Measurements from ENCODE around the gene FEM1A. TPM values are rescaled to one million over a fixed set of nuclear protein-coding genes. Genes with fewer than 3 reads are reported as not detected.

FEM1A gene
- total RNA-seq, 1 experiment from 2014 or later, result 15.4 TPM

GRCh38 chr19:4815426-4816201, 24.1 kb downstream of the FEM1A start:
- Mint-ChIP-seq H3K4me1 (ENCODE audit: insufficient read depth, unreplicated experiment) (peaks cover 31% of the 10 kb centered on the region), H3K9me3 (ENCODE audit: unreplicated experiment) (no peaks in the 10 kb centered on the region), H3K27me3 (ENCODE audit: insufficient read depth, unreplicated experiment) (no peaks in the 10 kb centered on the region), H3K36me3 (ENCODE audit: insufficient read depth, unreplicated experiment) (peaks cover 47% of the 10 kb centered on the region), H3K27ac (ENCODE audit: low read depth, unreplicated experiment) (no peak overlapping the region), H3K4me3 (ENCODE audit: unreplicated experiment) (peak overlapping the region; percentile 29)
- intact Hi-C loops (cut with micrococcal nuclease), result no loop called here
- POLR2A ChIA-PET, result interaction anchor here (1.5 kb wide), 1 partner anchor 15 kb away, joined by 6 read pairs; no protein-coding TSS in a partner anchor
- no peak for TF ChIP-seq CTCF (IDR thresholded peaks at IDR 0.05; ENCODE audit: unreplicated experiment)
- DNase-seq (ENCODE audit: unreplicated experiment), result peak; percentile 95
- CTCF ChIA-PET, result no interaction called here
- no TSS peak for BruUV-seq (replicated peaks)

GRCh38 chr19:4816202-4816949, 24.8 kb downstream of the FEM1A start:
- Mint-ChIP-seq H3K27me3 (ENCODE audit: insufficient read depth, unreplicated experiment) (no peaks in the 10 kb centered on the region), H3K4me3 (ENCODE audit: unreplicated experiment) (no peak overlapping the region), H3K9me3 (ENCODE audit: unreplicated experiment) (no peaks in the 10 kb centered on the region), H3K4me1 (ENCODE audit: insufficient read depth, unreplicated experiment) (peaks cover 27% of the 10 kb centered on the region), H3K36me3 (ENCODE audit: insufficient read depth, unreplicated experiment) (peaks cover 55% of the 10 kb centered on the region), H3K27ac (ENCODE audit: low read depth, unreplicated experiment) (no peak overlapping the region)
- intact Hi-C loops (cut with micrococcal nuclease), result no loop called here
- TF ChIP-seq CTCF (IDR thresholded peaks at IDR 0.05; ENCODE audit: unreplicated experiment), result no peak
- POLR2A ChIA-PET, result interaction anchor here (1.1 to 1.5 kb wide), 3 partner anchors 9 to 95 kb away, joined by 3 to 6 read pairs (median 5); no protein-coding TSS in a partner anchor
- CTCF ChIA-PET, result interaction anchor here (0.5 kb wide), 1 partner anchor 34 kb away, joined by 4 read pairs; no protein-coding TSS in a partner anchor
- BruUV-seq (replicated peaks), result TSS peak; percentile 39
- no peak for DNase-seq (ENCODE audit: unreplicated experiment)

GRCh38 chr19:4816950-4817278, 25.4 kb downstream of the FEM1A start:
- CTCF ChIA-PET, result interaction anchor here (0.5 to 1.4 kb wide), 2 partner anchors 8 to 34 kb away, joined by 4 read pairs; no protein-coding TSS in a partner anchor
- no peaks in the 10 kb centered on the region for H3K27me3 Mint-ChIP-seq (ENCODE audit: insufficient read depth, unreplicated experiment)
- POLR2A ChIA-PET, result interaction anchor here (1.1 to 1.5 kb wide), 3 partner anchors 9 to 94 kb away, joined by 3 to 6 read pairs (median 5); no protein-coding TSS in a partner anchor

More at GRCh38 chr19:4816950-4817278, 25.4 kb downstream of the FEM1A start:
- Mint-ChIP-seq H3K4me3 (ENCODE audit: unreplicated experiment) (no peak overlapping the region), H3K36me3 (ENCODE audit: insufficient read depth, unreplicated experiment) (peaks cover 60% of the 10 kb centered on the region), H3K4me1 (ENCODE audit: insufficient read depth, unreplicated experiment) (peaks cover 22% of the 10 kb centered on the region), H3K27ac (ENCODE audit: low read depth, unreplicated experiment) (no peak overlapping the region), H3K9me3 (ENCODE audit: unreplicated experiment) (no peaks in the 10 kb centered on the region)
- intact Hi-C loops (cut with micrococcal nuclease), result no loop called here
- BruUV-seq (replicated peaks), result no TSS peak
- no peak for TF ChIP-seq CTCF (IDR thresholded peaks at IDR 0.05; ENCODE audit: unreplicated experiment)
- DNase-seq (ENCODE audit: unreplicated experiment), result no peak
